ENCODE results near the gene TRPM2. TPM values are rescaled to one million over a fixed set of nuclear protein-coding genes. Genes with fewer than 3 reads are reported as not detected.

The TRPM2 gene
- total and polyA plus RNA-seq, 2 of the 8 experiments (the other 6 are each of a cell fraction or from before 2014, with no cell fraction given): 0.27 to 0.28 TPM

GRCh38 chr21:44377922-44378645 lies 24.7 kb downstream of the TRPM2 start:
- H3K18ac ChIP-seq (ENCODE audit: extremely low read depth, low read length): no peak overlapping the region
- peak overlapping the region; percentile 71 for H2BK5ac ChIP-seq (ENCODE audit: low read depth, low read length)
- WGBS, 2 experiments (ENCODE audit: extremely low coverage in 1 of 2, insufficient coverage in 1 of 2, insufficient read length in 1 of 2, insufficient replicate concordance in 2 of 2, low coverage in 1 of 2, low lambda C conversion rate in 2 of 2, missing lambda C conversion rate in 1 of 2): 92% methylated on average over 21 of the region's 22 CpGs; no CpG with 5 or more reads in 1 of the 2 experiments
- H3K4me1 ChIP-seq (replicated peaks in 1 of 4; ENCODE audit: control insufficient read depth in 3 of 4, insufficient read depth in 4 of 4, low read length in 3 of 4): peaks cover 0 to 9% (median 2%) of the 10 kb centered on the region in 4 experiments; a peak in 2 of 7 replicates
- no peak for FAIRE-seq
- no peak overlapping the region for H3K4me3 ChIP-seq (ENCODE audit: extremely low read depth in 1 of 4, insufficient read depth in 2 of 4, low read depth in 3 of 4, low read length in 4 of 4)
- peak overlapping the region; percentile 33; the same call in 1 of the 2 replicates for H2BK12ac ChIP-seq (ENCODE audit: low read depth, low read length)
- no peaks in the 10 kb centered on the region for H3K79me1 ChIP-seq (ENCODE audit: low read depth, low read length)
- H3K9me3 ChIP-seq (ENCODE audit: insufficient read depth in 2 of 2, low read depth in 1 of 2, low read length in 1 of 2): peaks cover 6 to 14% of the 10 kb centered on the region in 2 experiments; a peak in 3 of 4 replicates
- H3K36me3 ChIP-seq (ENCODE audit: control insufficient read depth in 2 of 4, insufficient read depth in 4 of 4, low read length in 3 of 4): no peaks in the 10 kb centered on the region
- no peak overlapping the region for H3K23ac ChIP-seq (ENCODE audit: insufficient read length)
- H3K4me2 ChIP-seq (ENCODE audit: insufficient read depth in 1 of 2, low read depth in 2 of 2, low read length in 2 of 2): no peak overlapping the region
- no peak for TF ChIP-seq TAF1 (IDR thresholded peaks at IDR 0.05; ENCODE audit: low read depth, low read length)
- H3K14ac ChIP-seq (ENCODE audit: insufficient read length): no peak overlapping the region
- H2BK15ac ChIP-seq (ENCODE audit: low read length): peak overlapping the region; percentile 100
- no peak overlapping the region for H2BK120ac ChIP-seq (replicated peaks; ENCODE audit: low read depth, low read length)
- peaks cover 2% of the 10 kb centered on the region; the same call in 1 of the 2 replicates for H3K23me2 ChIP-seq (ENCODE audit: low read depth, low read length)
- H2BK20ac ChIP-seq (ENCODE audit: low read length): no peak overlapping the region
- no peak overlapping the region for H3K4ac ChIP-seq (replicated peaks; ENCODE audit: insufficient read length, low read depth, low read length)
- no peak overlapping the region for H3K27ac ChIP-seq (ENCODE audit: low read depth, low read length)
- no peak for DNase-seq (ENCODE audit: low read depth in 1 of 2, low spot score in 2 of 2)
- peak overlapping the region; percentile 71 for H4K8ac ChIP-seq (ENCODE audit: extremely low read depth, insufficient read depth, low read length)
- H4K5ac ChIP-seq (ENCODE audit: insufficient read length, low read depth, low read length): no peak overlapping the region
- H3K27me3 ChIP-seq (replicated peaks in 1 of 4; ENCODE audit: control insufficient read depth in 3 of 4, extremely low read depth in 1 of 4, insufficient read depth in 3 of 4, low read length in 3 of 4): no peaks in the 10 kb centered on the region; a peak in 1 of 7 replicates
- no peak overlapping the region for H2AK5ac ChIP-seq (ENCODE audit: low read depth, low read length)
- POLR2A ChIA-PET (ENCODE audit: partially characterized antibody): interaction anchor here (1.0 to 1.3 kb wide), 2 partner anchors 18 to 38 kb away, joined by 3 read pairs; no protein-coding TSS in a partner anchor
- CTCF ChIA-PET (ENCODE audit: partially characterized antibody): interaction anchor here (0.7 to 2.8 kb wide), 9 partner anchors 9 to 102 kb away, joined by 3 to 15 read pairs (median 4); no protein-coding TSS in a partner anchor
- H3K79me2 ChIP-seq (ENCODE audit: control insufficient read depth in 1 of 2, insufficient read depth in 2 of 2, low read length in 2 of 2): no peaks in the 10 kb centered on the region
- H3K9ac ChIP-seq (replicated peaks in 1 of 4; ENCODE audit: extremely low read depth in 1 of 4, low read depth in 3 of 4, low read length in 3 of 4): no peak overlapping the region
- H2AFZ ChIP-seq (ENCODE audit: low read length): no peak overlapping the region
- peak overlapping the region; percentile 69 for H4K91ac ChIP-seq (replicated peaks; ENCODE audit: insufficient read length, low read length)
- no peaks in the 10 kb centered on the region for H4K20me1 ChIP-seq (replicated peaks in 1 of 2; ENCODE audit: control insufficient read depth in 1 of 2, insufficient read depth in 2 of 2, low read length in 2 of 2)
- H3K56ac ChIP-seq (replicated peaks; ENCODE audit: insufficient read length, low read depth, low read length): no peak overlapping the region

Data from H1 (cell line).